IMR-90 (cell line): ENCODE data around the gene COA6. TPM values are rescaled to one million over a fixed set of nuclear protein-coding genes. Genes with fewer than 3 reads are reported as not detected.
A peak's percentile ranks its signal among the peaks of the same experiment; 100 is the strongest.

Experiments
- ATAC-seq: fragments of 200-7000 bp; cut with Tn5 transposase; 2 replicates; pipeline ENCODE4 v1.9.1; 2020; ENCODE audit warnings: low read depth, mild to moderate bottlenecking, moderate library complexity
- BruUV-seq: library from RNA; stranded (reverse); fragments of 400-500 nt; replicated peaks from 2 replicates; lab custom pipeline; 2021; lab: Mats Ljungman, UMichigan
- CTCF ChIA-PET: fragments of 300-600 bp; formaldehyde crosslinking; extraction: SDS; loops from one replicate; lab custom pipeline; 2021; ENCODE audit warnings: antibody characterized with exemption; lab: Yijun Ruan, JAX
- POLR2A ChIA-PET: fragments of 300-600 bp; sonication (Branson Sonifier 250); formaldehyde crosslinking; loops from one replicate; lab custom pipeline; 2022; ENCODE audit warnings: antibody characterized with exemption; ENCODE audit not compliant: unreplicated experiment; lab: Charles Lee
- DNase-seq: peaks from one replicate; pipeline ENCODE4 v3.0.0; 2013
- H2AFZ ChIP-seq: replicated peaks from 2 replicates; pipeline ENCODE3; 2013; ENCODE audit warnings: low read length, mild to moderate bottlenecking; ENCODE audit not compliant: poor library complexity
- H2AK5ac ChIP-seq: 2 replicates; pipeline ENCODE4 v1.6.1; 2013; ENCODE audit warnings: low read depth, low read length, inconsistent platforms
- H2AK9ac ChIP-seq: replicated peaks from 2 replicates; pipeline ENCODE3; 2013; ENCODE audit warnings: mild to moderate bottlenecking, low read depth, low read length, moderate library complexity; ENCODE audit not compliant: poor library complexity
- H2BK120ac ChIP-seq: 2 replicates; pipeline ENCODE4 v1.6.1; 2013; ENCODE audit warnings: low read depth, low read length, inconsistent platforms
- H2BK15ac ChIP-seq: 3 replicates; pipeline ENCODE4 v1.6.1; 2013; ENCODE audit warnings: low read depth, low read length, inconsistent platforms
- H2BK20ac ChIP-seq: 2 replicates; pipeline ENCODE4 v1.6.1; 2013; ENCODE audit warnings: low read depth, mild to moderate bottlenecking, inconsistent platforms, low read length, moderate library complexity
- H2BK5ac ChIP-seq: 2 replicates; pipeline ENCODE4 v1.6.1; 2013; ENCODE audit warnings: mild to moderate bottlenecking, low read depth, low read length, inconsistent platforms; ENCODE audit not compliant: poor library complexity, severe bottlenecking
- H3K14ac ChIP-seq: replicated peaks from 2 replicates; pipeline ENCODE4 v1.6.1; 2013; ENCODE audit warnings: low read depth, low read length, inconsistent platforms
- H3K18ac ChIP-seq: 2 replicates; pipeline ENCODE4 v1.6.1; 2013; ENCODE audit warnings: low read depth, low read length, control low read depth
- H3K23ac ChIP-seq: 2 replicates; pipeline ENCODE4 v1.6.1; 2013; ENCODE audit warnings: low read depth, low read length, inconsistent platforms
- H3K27ac ChIP-seq: 2 replicates; pipeline ENCODE4 v1.5.1; 2013; ENCODE audit warnings: mild to moderate bottlenecking, control low read depth, low read length; ENCODE audit not compliant: insufficient read depth
- H3K27me3 ChIP-seq: 2 replicates; pipeline ENCODE4 v1.6.1; 2013; ENCODE audit warnings: low read length; ENCODE audit not compliant: control insufficient read depth, insufficient read depth
- H3K36me3 ChIP-seq: 2 replicates; pipeline ENCODE4 v1.6.1; 2013; ENCODE audit warnings: low read length, mixed read lengths; ENCODE audit not compliant: control insufficient read depth, insufficient read depth
- H3K4ac ChIP-seq: 2 replicates; pipeline ENCODE4 v1.6.1; 2013; ENCODE audit warnings: low read depth, low read length, inconsistent platforms
- H3K4me1 ChIP-seq: 2 replicates; pipeline ENCODE4 v1.6.1; 2013; ENCODE audit warnings: low read length, mixed read lengths; ENCODE audit not compliant: control insufficient read depth, insufficient read depth
- H3K4me2 ChIP-seq: 2 replicates; pipeline ENCODE4 v1.6.1; 2013; ENCODE audit warnings: low read depth, mild to moderate bottlenecking, control low read depth, low read length, moderate library complexity
- H3K4me3 ChIP-seq: 2 replicates; pipeline ENCODE4 v1.5.1; 2013; ENCODE audit warnings: low read depth, mild to moderate bottlenecking, control low read depth, low read length, moderate library complexity; ENCODE audit not compliant: insufficient read depth
- H3K56ac ChIP-seq: 2 replicates; pipeline ENCODE4 v1.6.1; 2013; ENCODE audit warnings: low read length, inconsistent platforms; ENCODE audit not compliant: insufficient read depth; ENCODE audit errors: extremely low read depth
- H3K79me1 ChIP-seq, 2 experiments: 2 replicates each; pipeline ENCODE4 v1.6.1; 2013; ENCODE audit warnings: low read length in 2 of 2, inconsistent platforms in 1 of 2, low read depth in 1 of 2
- H3K9ac ChIP-seq: 2 replicates; pipeline ENCODE4 v1.6.1; 2013; ENCODE audit warnings: low read depth, low read length, control low read depth
- H3K9me1 ChIP-seq: 2 replicates; pipeline ENCODE4 v1.6.1; 2013; ENCODE audit warnings: low read length, inconsistent platforms; ENCODE audit not compliant: insufficient read depth
- H3K9me3 ChIP-seq: 2 replicates; pipeline ENCODE4 v1.6.1; 2013; ENCODE audit warnings: low read length; ENCODE audit not compliant: control insufficient read depth, insufficient read depth
- H4K20me1 ChIP-seq: 2 replicates; pipeline ENCODE4 v1.6.1; 2013; ENCODE audit warnings: low read length, inconsistent platforms; ENCODE audit not compliant: insufficient read depth
- H4K5ac ChIP-seq: 2 replicates; pipeline ENCODE4 v1.6.1; 2013; ENCODE audit warnings: mild to moderate bottlenecking, low read depth, low read length, control low read depth
- H4K8ac ChIP-seq, 2 experiments: 2 replicates each; pipeline ENCODE4 v1.6.1; 2013; ENCODE audit warnings: low read depth in 2 of 2, low read length in 2 of 2, control low read depth in 1 of 2, inconsistent platforms in 1 of 2
- H4K91ac ChIP-seq: 2 replicates; pipeline ENCODE4 v1.6.1; 2013; ENCODE audit warnings: low read depth, low read length, inconsistent platforms; ENCODE audit not compliant: insufficient read depth
- CEBPB ChIP-seq: IDR thresholded peaks from 2 replicates; pipeline ENCODE4 v1.6.1; 2012; ENCODE audit warnings: low read depth, low read length, improper control_type of control experiment
- WGBS, 2 experiments: methylation state at CpG; one replicate each; pipeline versions ENCODE4 v1.1.5 to v1.1.7; 2013; ENCODE audit warnings: missing lambda C conversion rate in 2 of 2; ENCODE audit not compliant: insufficient read length in 1 of 2; ENCODE audit errors: extremely low coverage in 2 of 2; 5-methylcytosine and 5-hydroxymethylcytosine counted together
- dilution Hi-C: fragments of 300-500 bp; cut with HindIII; formaldehyde crosslinking; loops from one replicate; pipeline ENCODE4 v1.14.3; 2018; ENCODE audit warnings: low sequenced_read_pairs; ENCODE audit not compliant: unreplicated experiment
- in situ Hi-C: fragments of 300-500 bp; cut with MboI; formaldehyde crosslinking; loops from 3 replicates; pipeline ENCODE4 v1.14.3; 2019; ENCODE audit warnings: low sequenced_read_pairs, inconsistent platforms, mixed read lengths
- intact Hi-C: fragments of 100-400 bp; cut with micrococcal nuclease; formaldehyde crosslinking; loops from 2 replicates; pipeline ENCODE4 v1.10.0; 2022
- polyA plus RNA-seq, 3 experiments: library from polyadenylated mRNA; depleted of rRNA; stranded (reverse); fragments of >200 nt; gene quantifications; 2 replicates each; pipeline ENCODE4 v1.2.3, GENCODE V29; 2012; ENCODE audit warnings: low replicate concordance in 1 of 3
- total RNA-seq: library from RNA; depleted of rRNA; stranded (reverse); fragments of >200 nt; gene quantifications from 2 replicates; pipeline ENCODE4 v1.2.3, GENCODE V29; 2012
- TF ChIP-seq, protein P1 (sequence below): fragments of 150-350 bp; IDR thresholded peaks from 2 replicates; pipeline ENCODE4 v1.6.1; 2017; ENCODE audit warnings: mild to moderate bottlenecking, antibody characterized with exemption, low read length, low read depth

The COA6 gene
- total and polyA plus RNA-seq, 2 of the 4 experiments (the other 2 are of a cell fraction) = 6.8 to 14.3 TPM

DNA sequence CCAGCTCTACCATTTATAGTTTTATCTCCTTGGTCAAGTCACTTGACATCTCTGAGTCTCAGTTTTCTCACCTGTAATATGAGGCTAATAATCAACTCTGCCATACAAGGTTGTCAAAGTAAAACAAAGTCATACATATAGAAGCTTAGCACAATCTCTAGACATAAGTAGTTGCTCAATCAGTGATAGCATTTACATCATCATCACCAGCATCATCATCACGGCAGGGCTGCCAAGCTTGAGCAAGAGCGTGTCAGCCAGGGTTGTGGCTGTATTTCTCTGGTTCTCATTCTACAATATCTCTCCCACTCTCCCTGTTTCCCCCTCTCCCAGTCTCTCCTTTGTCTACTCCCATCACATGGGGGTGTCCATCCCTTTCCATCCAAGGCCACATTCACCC lies 41.7 kb upstream of the COA6 start:
- dilution Hi-C loops = no loop called here
- Histone ChIP-seq H3K27me3 (no peaks in the 10 kb centered on the region), H2BK20ac (no peak overlapping the region), H2AK9ac (no peak overlapping the region), H4K5ac (no peak overlapping the region), H3K4me1 (peaks cover 3% of the 10 kb centered on the region), H2AK5ac (no peak overlapping the region), H3K14ac (no peak overlapping the region), H3K56ac (no peak overlapping the region), H2BK5ac (no peak overlapping the region), H2BK120ac (no peak overlapping the region), H2AFZ (no peak overlapping the region), H3K23ac (no peak overlapping the region), H3K4me2 (no peak overlapping the region), H3K9me3 (peaks cover 2% of the 10 kb centered on the region; the same call in 1 of the 2 replicates), H3K9ac (no peak overlapping the region), H3K4me3 (no peak overlapping the region), H4K91ac (no peak overlapping the region), H3K79me1 (no peaks in the 10 kb centered on the region), H2BK15ac (no peak overlapping the region), H3K9me1 (no peaks in the 10 kb centered on the region), H3K18ac (no peak overlapping the region), H4K20me1 (no peaks in the 10 kb centered on the region), H4K8ac (no peak overlapping the region), H3K36me3 (no peaks in the 10 kb centered on the region), H3K4ac (no peak overlapping the region), H3K27ac (no peak overlapping the region)
- TF ChIP-seq CEBPB = peak; percentile 82
- TF ChIP-seq, protein P1, sequence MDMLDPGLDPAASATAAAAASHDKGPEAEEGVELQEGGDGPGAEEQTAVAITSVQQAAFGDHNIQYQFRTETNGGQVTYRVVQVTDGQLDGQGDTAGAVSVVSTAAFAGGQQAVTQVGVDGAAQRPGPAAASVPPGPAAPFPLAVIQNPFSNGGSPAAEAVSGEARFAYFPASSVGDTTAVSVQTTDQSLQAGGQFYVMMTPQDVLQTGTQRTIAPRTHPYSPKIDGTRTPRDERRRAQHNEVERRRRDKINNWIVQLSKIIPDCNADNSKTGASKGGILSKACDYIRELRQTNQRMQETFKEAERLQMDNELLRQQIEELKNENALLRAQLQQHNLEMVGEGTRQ = no peak
- 20% methylated on average over 1 of the region's 2 CpGs; no CpG with 5 or more reads in 1 of the 2 experiments for WGBS, 2 experiments
- DNase-seq (peak; percentile 46), ATAC-seq (no peak)
- BruUV-seq = no TSS peak
- in situ Hi-C loops = no loop called here
- ChIA-PET CTCF (interaction anchor here (1.7 kb wide), 1 partner anchor 21 kb away, joined by 3 read pairs; no protein-coding TSS in a partner anchor), POLR2A (interaction anchor here (0.6 kb wide), 1 partner anchor 863 kb away, joined by 3 read pairs; no protein-coding TSS in a partner anchor)
- intact Hi-C loops = loop anchor here (5.0 kb wide), 1 partner anchor 1301 kb away; no protein-coding TSS in a partner anchor
